HL-60/S4 treated with retinoic acid at 250 ng/mL for 4 days and 3 days (cell line): ENCODE data around the gene ROBO4.

Experiments used
- in situ Hi-C: fragments of 300-500 bp; cut with MboI; formaldehyde crosslinking; loops from 2 replicates; pipeline ENCODE4 v1.7.0; 2022; ENCODE audit warnings: low sequenced_read_pairs

ROBO4 gene

GRCh38 chr11:124897674-124898262 lies at the start of gene ROBO4:
Gene ROBO4 (minus strand): TSS chr11:124897865. CDS start chr11:124897795, 70 bp downstream.
- in situ Hi-C loops, result no loop called here

- in situ Hi-C loops, result no loop called here
Observed at GRCh38 chr11:124946735-124947141, 49.1 kb upstream of the ROBO4 start.

GRCh38 chr11:124945826-124946225 lies 48.2 kb upstream of the ROBO4 start:
- in situ Hi-C loops, result no loop called here

GRCh38 chr11:124944565-124944964 lies 46.9 kb upstream of the ROBO4 start:
- in situ Hi-C loops, result no loop called here

GRCh38 chr11:124943741-124944140 lies 46.1 kb upstream of the ROBO4 start:
- in situ Hi-C loops, result no loop called here

- in situ Hi-C loops, result no loop called here
Observed at GRCh38 chr11:124943254-124943616, 45.6 kb upstream of the ROBO4 start.

GRCh38 chr11:124942466-124943253 lies 45.0 kb upstream of the ROBO4 start:
- in situ Hi-C loops, result no loop called here

- in situ Hi-C loops, result no loop called here
Observed at GRCh38 chr11:124941703-124942102, 44.0 kb upstream of the ROBO4 start.

GRCh38 chr11:124938970-124939369 lies 41.3 kb upstream of the ROBO4 start:
- in situ Hi-C loops, result no loop called here

GRCh38 chr11:124938206-124938765 lies 40.6 kb upstream of the ROBO4 start:
- in situ Hi-C loops, result no loop called here

- in situ Hi-C loops, result no loop called here
Observed at GRCh38 chr11:124937336-124937935, 39.8 kb upstream of the ROBO4 start.

- in situ Hi-C loops, result no loop called here
Observed at GRCh38 chr11:124935548-124936514, 38.2 kb upstream of the ROBO4 start, which contains the start of gene HEPACAM. Gene HEPACAM (minus strand): TSS chr11:124936047. CDS start chr11:124936006, 41 bp downstream.

GRCh38 chr11:124934862-124935547 lies 37.3 kb upstream of the ROBO4 start:
- in situ Hi-C loops, result no loop called here

- in situ Hi-C loops, result no loop called here
Observed at GRCh38 chr11:124930799-124931198, 33.1 kb upstream of the ROBO4 start.

- in situ Hi-C loops, result no loop called here
Observed at GRCh38 chr11:124928942-124929665, 31.4 kb upstream of the ROBO4 start.

- in situ Hi-C loops, result no loop called here
Observed at GRCh38 chr11:124923296-124923695, 25.6 kb upstream of the ROBO4 start.

- in situ Hi-C loops, result no loop called here
Observed at GRCh38 chr11:124922831-124923230, 25.2 kb upstream of the ROBO4 start.

GRCh38 chr11:124920870-124921609 lies 23.4 kb upstream of the ROBO4 start:
- in situ Hi-C loops, result no loop called here

GRCh38 chr11:124920356-124920755 lies 22.7 kb upstream of the ROBO4 start:
- in situ Hi-C loops, result no loop called here
